PC-3 (cell line): ENCODE data around the gene PPP4R4. TPM values are rescaled to one million over a fixed set of nuclear protein-coding genes. Genes with fewer than 3 reads are reported as not detected.

Experiments
- ATAC-seq: fragments of 200-7000 bp; cut with Tn5 transposase; 2 replicates; pipeline ENCODE4 v1.9.1; 2020; ENCODE audit warnings: mild to moderate bottlenecking, moderate library complexity
- BruUV-seq: library from RNA; stranded (reverse); fragments of 400-500 nt; replicated peaks from 2 replicates; lab custom pipeline; 2021; lab: Mats Ljungman, UMichigan
- CTCF ChIA-PET: fragments of 300-600 bp; sonication (Branson Sonifier 250); formaldehyde crosslinking; loops from one replicate; lab custom pipeline; 2022; ENCODE audit warnings: antibody characterized with exemption; lab: Charles Lee
- POLR2A ChIA-PET: fragments of 300-600 bp; sonication (Branson Sonifier 250); formaldehyde crosslinking; loops from one replicate; lab custom pipeline; 2022; ENCODE audit warnings: antibody characterized with exemption; ENCODE audit not compliant: unreplicated experiment; lab: Charles Lee
- DNase-seq: peaks from one replicate; pipeline ENCODE4 v3.0.0-alpha.2; 2015
- H2AFZ ChIP-seq: fragments of 300-600 bp; sonication (generic); 2 replicates; pipeline ENCODE4 v1.6.0; 2016; ENCODE audit warnings: antibody characterized with exemption, low read length
- H3F3A ChIP-seq: fragments of 300-600 bp; sonication (generic); one replicate; pipeline ENCODE4 v1.6.0; 2017; ENCODE audit warnings: antibody characterized with exemption, low read length, control low read depth, mild to moderate bottlenecking; ENCODE audit not compliant: unreplicated experiment
- H3K27ac ChIP-seq: fragments of 300-600 bp; sonication (generic); 2 replicates; pipeline ENCODE4 v1.5.1; 2016; ENCODE audit warnings: mild to moderate bottlenecking, low read length
- H3K27me3 ChIP-seq: fragments of 300-600 bp; sonication (generic); 2 replicates; pipeline ENCODE4 v1.6.1; 2016; ENCODE audit warnings: low read length, mixed read lengths
- H3K36me3 ChIP-seq: fragments of 300-600 bp; sonication (generic); 2 replicates; pipeline ENCODE4 v1.6.1; 2016; ENCODE audit warnings: low read depth, mixed run types, low read length, mixed read lengths
- H3K4me1 ChIP-seq: fragments of 300-600 bp; sonication (generic); 2 replicates; pipeline ENCODE4 v1.5.1; 2016; ENCODE audit warnings: low read length; ENCODE audit not compliant: insufficient read depth
- H3K4me2 ChIP-seq: fragments of 300-600 bp; sonication (generic); 2 replicates; pipeline ENCODE4 v1.6.0; 2016; ENCODE audit warnings: low read length
- H3K4me3 ChIP-seq: fragments of 300-600 bp; sonication (generic); 2 replicates; pipeline ENCODE4 v1.5.1; 2016; ENCODE audit warnings: mild to moderate bottlenecking, low read length, mixed read lengths
- H3K79me2 ChIP-seq: fragments of 300-600 bp; sonication (generic); 2 replicates; pipeline ENCODE4 v1.6.1; 2017; ENCODE audit warnings: low read length, mixed read lengths
- H3K9ac ChIP-seq: fragments of 300-600 bp; sonication (generic); 2 replicates; pipeline ENCODE4 v1.6.0; 2016; ENCODE audit warnings: mild to moderate bottlenecking, low read length
- H3K9me2 ChIP-seq: fragments of 300-600 bp; sonication (generic); replicated peaks from 2 replicates; pipeline ENCODE4 v1.6.1; 2016; ENCODE audit warnings: mixed run types, low read length, mixed read lengths
- H3K9me3 ChIP-seq: fragments of 300-600 bp; sonication (generic); 2 replicates; pipeline ENCODE4 v1.6.1; 2016; ENCODE audit warnings: low read length, mixed read lengths
- H4K20me1 ChIP-seq: fragments of 300-600 bp; sonication (generic); 2 replicates; pipeline ENCODE4 v1.6.1; 2016; ENCODE audit warnings: low read length, mixed read lengths
- CTCF ChIP-seq: fragments of 300-600 bp; sonication (generic); conservative IDR thresholded peaks from 2 replicates; pipeline ENCODE4 v1.5.1; 2017; ENCODE audit warnings: antibody characterized with exemption, low read depth, mild to moderate bottlenecking, low read length
- EZH2 ChIP-seq: fragments of 300-600 bp; sonication (generic); IDR thresholded peaks from one replicate; pipeline ENCODE4 v1.6.1; 2017; ENCODE audit warnings: antibody characterized with exemption, mild to moderate bottlenecking, low read length; ENCODE audit not compliant: unreplicated experiment
- EZH2phosphoT487 ChIP-seq: fragments of 300-600 bp; sonication (generic); IDR thresholded peaks from 2 replicates; pipeline ENCODE4 v1.6.1; 2018; ENCODE audit warnings: mild to moderate bottlenecking, antibody characterized with exemption, low read length, borderline replicate concordance
- intact Hi-C: fragments of 100-400 bp; cut with micrococcal nuclease; formaldehyde crosslinking; loops from 2 replicates; pipeline ENCODE4 v1.9.0; 2023
- total RNA-seq: library from RNA; depleted of rRNA; stranded (reverse); fragments of >200 nt; gene quantifications from 2 replicates; pipeline ENCODE4 v1.2.3, GENCODE V29; 2014

Gene PPP4R4
- total RNA-seq, 1 experiment from 2014 or later, result 0.11 TPM

DNA sequence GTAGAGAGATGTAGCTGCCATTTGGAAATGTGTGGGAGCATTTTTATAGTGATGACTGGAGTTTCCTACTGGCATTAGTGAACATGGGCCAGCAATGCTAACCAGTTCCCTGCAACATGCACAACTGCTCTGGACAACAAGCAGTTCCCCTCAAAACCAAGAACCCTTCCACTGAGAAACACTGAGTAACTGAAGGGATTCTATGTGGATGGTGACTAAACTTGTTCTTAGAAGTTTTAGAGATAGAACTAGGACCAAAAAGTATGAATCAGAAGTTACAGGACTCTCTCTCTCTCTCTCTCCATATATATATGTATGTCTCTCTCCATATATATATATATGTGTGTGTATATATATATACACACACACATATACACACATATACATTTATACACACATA is 111.0 kb downstream of the PPP4R4 start:
- intact Hi-C loops, result no loop called here
- Histone ChIP-seq H3K79me2 (no peaks in the 10 kb centered on the region), H3K4me3 (no peak overlapping the region), H3K9ac (no peak overlapping the region), H3K4me2 (no peak overlapping the region), H3F3A (no peaks in the 10 kb centered on the region), H3K9me3 (no peaks in the 10 kb centered on the region), H3K27ac (no peak overlapping the region), H3K36me3 (no peaks in the 10 kb centered on the region), H3K9me2 (no peaks in the 10 kb centered on the region), H3K4me1 (no peaks in the 10 kb centered on the region), H4K20me1 (no peaks in the 10 kb centered on the region), H2AFZ (no peak overlapping the region), H3K27me3 (0 out of 2 replicates have a peak, but pooled peaks cover 4% of the 10 kb centered on the region)
- no peak for ATAC-seq
- ChIA-PET POLR2A (no interaction called here), CTCF (no interaction called here)
- TF ChIP-seq EZH2phosphoT487 (no peak), EZH2 (no peak), CTCF (no peak)
- no TSS peak for BruUV-seq
- no peak for DNase-seq

GRCh38 chr14:94288610-94289465 is 114.7 kb downstream of the PPP4R4 start:
- no TSS peak for BruUV-seq
- no peak overlapping the region for H3K27ac ChIP-seq
- H3K4me2 ChIP-seq, result no peak overlapping the region
- H3K4me1 ChIP-seq, result no peaks in the 10 kb centered on the region
- DNase-seq, result no peak
- H3K9me3 ChIP-seq, result no peaks in the 10 kb centered on the region
- no peak overlapping the region for H3K9ac ChIP-seq
- no peaks in the 10 kb centered on the region for H4K20me1 ChIP-seq
- no peaks in the 10 kb centered on the region for H3F3A ChIP-seq
- ATAC-seq, result no peak
- H2AFZ ChIP-seq, result no peak overlapping the region
- H3K27me3 ChIP-seq, result 0 out of 2 replicates have a peak, but pooled peaks cover 21% of the 10 kb centered on the region
- no peaks in the 10 kb centered on the region for H3K79me2 ChIP-seq
- no peak overlapping the region for H3K4me3 ChIP-seq
- H3K36me3 ChIP-seq, result no peaks in the 10 kb centered on the region
- intact Hi-C loops, result no loop called here
- CTCF ChIA-PET, result no interaction called here
- H3K9me2 ChIP-seq, result no peaks in the 10 kb centered on the region
- POLR2A ChIA-PET, result no interaction called here
- no peak for TF ChIP-seq CTCF
- TF ChIP-seq EZH2phosphoT487, result no peak

GRCh38 chr14:94290197-94290596 is 116.1 kb downstream of the PPP4R4 start:
- ATAC-seq (no peak), DNase-seq (no peak)
- no peak overlapping the region for H2AFZ ChIP-seq
- no peaks in the 10 kb centered on the region for H3K9me2 ChIP-seq
- H3K4me1 ChIP-seq, result no peaks in the 10 kb centered on the region
- ChIA-PET CTCF (no interaction called here), POLR2A (no interaction called here)
- H3K9ac ChIP-seq, result no peak overlapping the region
- H3K4me2 ChIP-seq, result no peak overlapping the region
- TF ChIP-seq EZH2 (no peak), CTCF (no peak), EZH2phosphoT487 (no peak)
- BruUV-seq, result no TSS peak
- no peak overlapping the region for H3K27ac ChIP-seq
- 0 out of 2 replicates have a peak, but pooled peaks cover 21% of the 10 kb centered on the region for H3K27me3 ChIP-seq
- intact Hi-C loops, result no loop called here
- H3K79me2 ChIP-seq, result no peaks in the 10 kb centered on the region
- H3K9me3 ChIP-seq, result no peaks in the 10 kb centered on the region
- H3F3A ChIP-seq, result no peaks in the 10 kb centered on the region
- no peaks in the 10 kb centered on the region for H4K20me1 ChIP-seq
- H3K36me3 ChIP-seq, result no peaks in the 10 kb centered on the region
- no peak overlapping the region for H3K4me3 ChIP-seq
